Karpas-422 (cell line): ENCODE measurements around the gene IFI16. TPM values are rescaled to one million over a fixed set of nuclear protein-coding genes. Genes with fewer than 3 reads are reported as not detected.
A peak's percentile ranks its signal among the peaks of the same experiment; 100 is the strongest.

Experiments
- DNase-seq: peaks from one replicate; pipeline ENCODE4 v3.0.0-alpha.2; 2015
- H2AFZ ChIP-seq: fragments of 200-600 bp; sonication (generic); 2 replicates; pipeline ENCODE4 v1.6.1; 2014; ENCODE audit warnings: antibody characterized with exemption, low read length, mixed read lengths
- H3K27ac ChIP-seq: fragments of 200-600 bp; sonication (generic); 2 replicates; pipeline ENCODE4 v1.5.1; 2014; ENCODE audit warnings: mild to moderate bottlenecking, low read length, moderate library complexity
- H3K27me3 ChIP-seq: fragments of 200-600 bp; sonication (generic); 2 replicates; pipeline ENCODE4 v1.6.1; 2014; ENCODE audit warnings: low read length, mixed read lengths
- H3K36me3 ChIP-seq: fragments of 200-600 bp; sonication (generic); 2 replicates; pipeline ENCODE4 v1.6.1; 2014; ENCODE audit warnings: low read length, mixed read lengths; ENCODE audit not compliant: insufficient read depth
- H3K4me1 ChIP-seq: fragments of 200-600 bp; sonication (generic); 2 replicates; pipeline ENCODE4 v1.6.1; 2014; ENCODE audit warnings: mild to moderate bottlenecking, low read length, mixed read lengths
- H3K4me2 ChIP-seq: fragments of 200-600 bp; sonication (generic); 2 replicates; pipeline ENCODE4 v1.6.1; 2014; ENCODE audit warnings: low read length, low read depth, mild to moderate bottlenecking; ENCODE audit not compliant: poor library complexity, severe bottlenecking
- H3K4me3 ChIP-seq: fragments of 200-600 bp; sonication (generic); 2 replicates; pipeline ENCODE4 v1.5.1; 2014; ENCODE audit warnings: mild to moderate bottlenecking, antibody characterized with exemption, low read length, mixed read lengths
- H3K79me2 ChIP-seq: fragments of 200-600 bp; sonication (generic); 2 replicates; pipeline ENCODE4 v1.6.1; 2014; ENCODE audit warnings: mild to moderate bottlenecking, low read length, mixed read lengths
- H3K9ac ChIP-seq: fragments of 200-600 bp; sonication (generic); 2 replicates; pipeline ENCODE4 v1.6.0; 2014; ENCODE audit warnings: low read length
- H3K9me2 ChIP-seq: fragments of 200-600 bp; sonication (generic), shearing (Covaris generic); replicated peaks from 2 replicates; pipeline ENCODE4 v1.6.0; 2014; ENCODE audit warnings: mild to moderate bottlenecking, low read length, moderate library complexity; ENCODE audit not compliant: insufficient read depth
- H3K9me3 ChIP-seq: fragments of 300-700, 200-600 bp; sonication (generic); 2 replicates; pipeline ENCODE4 v1.6.1; 2014; ENCODE audit warnings: low read length, mixed read lengths
- H4K20me1 ChIP-seq: fragments of 200-600 bp; sonication (generic); 2 replicates; pipeline ENCODE4 v1.6.1; 2014; ENCODE audit warnings: mild to moderate bottlenecking, antibody characterized with exemption, low read length, low read depth; ENCODE audit not compliant: insufficient read depth
- total RNA-seq: library from RNA; depleted of rRNA; stranded (reverse); fragments of >200 nt; shearing (Covaris generic); gene quantifications from 2 replicates; pipeline ENCODE4 v1.2.3, GENCODE V29; 2014; ENCODE audit warnings: low replicate concordance

The IFI16 gene
- total RNA-seq, 1 experiment from 2014 or later, result 36.3 TPM

- no peaks in the 10 kb centered on the region for H3K9me3 ChIP-seq
- H3K9ac ChIP-seq, result no peak overlapping the region
- no peaks in the 10 kb centered on the region for H3K79me2 ChIP-seq
- H3K4me1 ChIP-seq, result no peaks in the 10 kb centered on the region
- H3K27me3 ChIP-seq, result no peaks in the 10 kb centered on the region
- H4K20me1 ChIP-seq, result no peaks in the 10 kb centered on the region
- no peak for DNase-seq
- H3K4me3 ChIP-seq, result no peak overlapping the region
- H3K9me2 ChIP-seq, result no peaks in the 10 kb centered on the region
- H3K4me2 ChIP-seq, result no peak overlapping the region
- H2AFZ ChIP-seq, result no peak overlapping the region
- H3K36me3 ChIP-seq, result peaks cover 5% of the 10 kb centered on the region; the same call in 1 of the 2 replicates
- no peak overlapping the region for H3K27ac ChIP-seq
Observed at GRCh38 chr1:159051436-159051835, 41.7 kb downstream of the IFI16 start.

- no peak overlapping the region for H3K4me3 ChIP-seq
- H3K4me1 ChIP-seq, result no peaks in the 10 kb centered on the region
- H3K27ac ChIP-seq, result no peak overlapping the region
- no peaks in the 10 kb centered on the region for H3K9me2 ChIP-seq
- no peak overlapping the region for H3K9ac ChIP-seq
- H2AFZ ChIP-seq, result no peak overlapping the region
- no peaks in the 10 kb centered on the region for H3K9me3 ChIP-seq
- DNase-seq, result no peak
- H3K27me3 ChIP-seq, result no peaks in the 10 kb centered on the region
- no peaks in the 10 kb centered on the region for H3K79me2 ChIP-seq
- no peak overlapping the region for H3K4me2 ChIP-seq
- peaks cover 5% of the 10 kb centered on the region; the same call in 1 of the 2 replicates for H3K36me3 ChIP-seq
- no peaks in the 10 kb centered on the region for H4K20me1 ChIP-seq
Observed at GRCh38 chr1:159054427-159054826, 44.7 kb downstream of the IFI16 start.

DNA sequence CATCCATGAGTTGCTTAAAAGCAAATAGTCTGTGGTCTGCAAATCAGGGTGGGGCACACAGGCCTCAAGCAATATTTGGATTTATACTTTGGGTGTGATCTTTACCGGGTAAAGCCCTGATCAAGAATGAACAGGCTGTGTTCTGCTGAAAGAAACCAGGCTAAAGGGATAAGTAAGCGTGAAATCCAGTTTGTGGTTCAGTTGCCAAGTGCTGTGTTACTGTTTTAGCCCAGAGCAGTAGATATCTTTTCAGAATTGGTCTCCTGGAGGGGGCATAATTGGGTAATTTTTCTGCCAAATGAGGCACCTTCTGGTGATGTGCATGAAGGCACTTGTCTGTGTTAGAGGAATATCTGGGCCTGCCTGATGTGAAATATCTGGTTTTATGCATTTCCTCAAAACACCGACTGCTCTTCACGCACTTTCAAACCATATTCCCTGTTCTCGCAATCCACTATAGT, 45.5 kb downstream of the IFI16 start:
- Histone ChIP-seq H3K36me3 (peaks cover 5% of the 10 kb centered on the region; the same call in 1 of the 2 replicates), H3K27ac (no peak overlapping the region), H3K4me2 (no peak overlapping the region)

GRCh38 chr1:159056069-159056698, 46.5 kb downstream of the IFI16 start:
- H3K9me2 ChIP-seq, result no peaks in the 10 kb centered on the region
- H4K20me1 ChIP-seq, result no peaks in the 10 kb centered on the region
- DNase-seq, result no peak
- no peak overlapping the region for H2AFZ ChIP-seq
- H3K79me2 ChIP-seq, result no peaks in the 10 kb centered on the region
- no peak overlapping the region for H3K9ac ChIP-seq
- no peak overlapping the region for H3K4me2 ChIP-seq
- H3K4me1 ChIP-seq, result no peaks in the 10 kb centered on the region
- no peaks in the 10 kb centered on the region for H3K27me3 ChIP-seq
- no peaks in the 10 kb centered on the region for H3K9me3 ChIP-seq
- H3K36me3 ChIP-seq, result peaks cover 5% of the 10 kb centered on the region; the same call in 1 of the 2 replicates
- no peak overlapping the region for H3K4me3 ChIP-seq
- no peak overlapping the region for H3K27ac ChIP-seq

More for the DNA sequence above, 45.5 kb downstream of the IFI16 start:
- Histone ChIP-seq H3K79me2 (no peaks in the 10 kb centered on the region), H2AFZ (no peak overlapping the region), H3K9me3 (no peaks in the 10 kb centered on the region), H3K9ac (no peak overlapping the region), H4K20me1 (no peaks in the 10 kb centered on the region), H3K4me1 (no peaks in the 10 kb centered on the region), H3K4me3 (no peak overlapping the region), H3K27me3 (no peaks in the 10 kb centered on the region), H3K9me2 (no peaks in the 10 kb centered on the region)
- DNase-seq, result no peak

- Histone ChIP-seq H3K9me2 (no peaks in the 10 kb centered on the region), H3K27me3 (no peaks in the 10 kb centered on the region), H3K4me1 (no peaks in the 10 kb centered on the region), H3K36me3 (no peaks in the 10 kb centered on the region), H3K4me3 (no peak overlapping the region), H3K79me2 (no peaks in the 10 kb centered on the region), H3K9ac (no peak overlapping the region), H3K4me2 (no peak overlapping the region), H3K27ac (no peak overlapping the region), H4K20me1 (no peaks in the 10 kb centered on the region), H2AFZ (no peak overlapping the region), H3K9me3 (no peaks in the 10 kb centered on the region)
- DNase-seq, result no peak
Observed at GRCh38 chr1:159058751-159059150, 49.0 kb downstream of the IFI16 start.

DNA sequence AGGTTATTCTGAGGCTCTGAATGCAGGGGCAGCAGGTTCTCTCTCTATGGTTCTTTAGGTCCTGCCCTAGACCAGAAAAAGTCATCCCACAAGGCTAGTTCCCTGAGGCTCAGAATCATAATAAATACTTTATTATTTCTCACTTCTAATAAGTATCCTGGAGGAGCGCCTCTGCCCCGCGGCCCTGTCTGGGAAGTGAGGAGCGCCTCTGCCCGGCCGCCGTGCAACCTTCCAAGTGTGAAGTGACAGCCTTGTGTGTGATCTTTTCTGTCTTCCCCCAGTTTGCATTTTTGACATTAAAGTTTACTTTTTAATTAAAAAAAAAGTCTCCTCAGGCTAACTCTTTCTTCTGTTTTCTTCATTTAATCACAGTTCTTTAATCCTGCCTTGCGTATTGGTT, 55.4 kb downstream of the IFI16 start:
- Histone ChIP-seq H3K27ac (peak overlapping the region; percentile 97; the same call in 1 of the 2 replicates), H3K9me2 (no peaks in the 10 kb centered on the region), H3K4me2 (no peak overlapping the region), H3K4me3 (no peak overlapping the region), H3K9me3 (no peaks in the 10 kb centered on the region), H2AFZ (no peak overlapping the region), H3K27me3 (no peaks in the 10 kb centered on the region), H3K79me2 (no peaks in the 10 kb centered on the region), H4K20me1 (no peaks in the 10 kb centered on the region), H3K4me1 (peaks cover 41% of the 10 kb centered on the region), H3K9ac (no peak overlapping the region), H3K36me3 (no peaks in the 10 kb centered on the region)
- DNase-seq, result no peak

DNA sequence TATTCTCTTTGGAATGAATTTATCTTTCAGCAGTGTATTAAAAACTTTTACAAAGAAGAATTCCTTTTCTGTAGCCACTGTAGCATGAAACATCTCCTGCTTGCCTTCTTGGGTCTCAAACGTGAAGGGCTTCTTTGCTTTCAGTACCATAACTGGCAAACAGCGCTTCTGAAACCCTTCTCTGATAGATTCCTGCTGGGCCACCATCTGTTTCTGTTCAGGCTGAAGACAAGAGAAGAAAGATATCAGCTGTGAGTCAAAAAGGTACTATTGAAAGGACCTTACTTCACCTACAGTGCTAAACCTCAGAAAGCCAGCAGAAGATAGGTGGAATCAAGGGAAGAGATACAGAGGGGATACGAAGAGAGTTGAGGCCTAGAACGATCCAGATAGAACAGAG, 56.4 kb downstream of the IFI16 start:
- no peaks in the 10 kb centered on the region for H3K9me2 ChIP-seq
- no peak overlapping the region for H3K4me3 ChIP-seq
- no peaks in the 10 kb centered on the region for H3K36me3 ChIP-seq
- H2AFZ ChIP-seq, result peak overlapping the region; percentile 73
- H3K4me1 ChIP-seq, result peaks cover 51% of the 10 kb centered on the region
- no peaks in the 10 kb centered on the region for H3K27me3 ChIP-seq
- no peaks in the 10 kb centered on the region for H4K20me1 ChIP-seq
- H3K9me3 ChIP-seq, result no peaks in the 10 kb centered on the region
- H3K27ac ChIP-seq, result peak overlapping the region; percentile 97
- no peaks in the 10 kb centered on the region for H3K79me2 ChIP-seq
- no peak overlapping the region for H3K9ac ChIP-seq
- H3K4me2 ChIP-seq, result peak overlapping the region; percentile 86
- DNase-seq, result no peak

DNA sequence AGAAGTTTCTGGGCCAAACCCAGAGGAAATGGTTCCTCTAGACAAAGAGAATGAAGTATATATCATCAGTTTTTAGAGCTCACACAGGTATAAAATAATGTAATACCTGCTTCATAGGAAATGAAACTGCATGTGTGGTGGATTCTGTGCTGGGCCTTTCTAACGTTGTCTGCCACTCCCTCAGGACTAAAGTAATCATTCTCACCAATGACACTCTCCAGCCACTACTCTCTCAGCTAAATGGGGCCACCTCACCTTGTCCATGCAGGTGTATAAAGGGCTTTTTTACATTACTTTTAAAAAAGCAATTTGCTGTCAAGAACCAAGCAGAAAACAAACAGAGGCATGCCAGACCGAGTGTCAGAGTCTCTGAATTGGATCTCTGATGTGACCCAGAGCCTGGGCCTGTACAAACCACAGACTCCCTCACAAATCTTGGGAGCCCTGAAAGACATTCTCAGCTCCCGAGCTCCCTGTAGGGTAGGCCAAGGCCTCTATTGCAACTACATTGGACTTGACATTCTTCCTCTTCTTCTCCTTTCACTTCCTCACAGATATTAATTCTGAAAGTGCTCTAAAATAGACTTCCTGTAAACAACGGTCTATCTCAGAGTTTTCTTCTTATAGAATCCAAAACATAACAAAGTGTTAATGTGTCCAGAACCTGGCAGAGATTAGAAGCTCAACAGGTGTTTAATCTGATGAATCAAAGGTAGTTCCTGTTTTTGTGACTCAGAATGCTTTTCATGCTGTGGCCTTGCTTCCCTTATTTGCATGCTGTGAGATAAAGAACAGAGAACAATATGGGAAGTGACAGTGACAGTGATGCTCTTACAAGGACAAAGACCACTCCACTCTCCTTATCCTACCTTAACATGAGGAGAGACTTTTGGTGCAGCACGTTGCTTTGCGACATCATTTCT, 58.3 kb downstream of the IFI16 start:
- H2AFZ ChIP-seq, result peak overlapping the region; percentile 40
- peak overlapping the region; percentile 86 for H3K4me2 ChIP-seq
- H3K36me3 ChIP-seq, result no peaks in the 10 kb centered on the region
- no peaks in the 10 kb centered on the region for H3K9me3 ChIP-seq
- H3K4me3 ChIP-seq, result peak overlapping the region; percentile 57
- H3K79me2 ChIP-seq, result no peaks in the 10 kb centered on the region
- no peaks in the 10 kb centered on the region for H3K27me3 ChIP-seq
- H3K9ac ChIP-seq, result peak overlapping the region; percentile 64
- peaks cover 56% of the 10 kb centered on the region for H3K4me1 ChIP-seq
- no peaks in the 10 kb centered on the region for H4K20me1 ChIP-seq
- peak; percentile 90 for DNase-seq
- no peaks in the 10 kb centered on the region for H3K9me2 ChIP-seq
- H3K27ac ChIP-seq, result peak overlapping the region; percentile 97
